BE2C (cell line): Measurements from ENCODE around the gene FN3KRP.

Experiments used
- DNase-seq: peaks from one replicate; pipeline ENCODE4 v3.0.0-alpha.2; 2020
- H3K27me3 ChIP-seq: fragments of 250-450 bp; sonication (Bioruptor Pico); 2 replicates; pipeline ENCODE4 v1.5.1; 2020; ENCODE audit warnings: mild to moderate bottlenecking
- H3K36me3 ChIP-seq: fragments of 250-450 bp; sonication (Bioruptor Pico); 2 replicates; pipeline ENCODE4 v1.5.1; 2020; ENCODE audit warnings: mild to moderate bottlenecking
- H3K4me1 ChIP-seq: fragments of 250-450 bp; sonication (Bioruptor Pico); 2 replicates; pipeline ENCODE4 v1.5.1; 2020
- H3K4me3 ChIP-seq: 2 replicates; pipeline ENCODE4 v1.5.1; 2011; ENCODE audit warnings: low read depth, low read length
- H3K9me3 ChIP-seq: fragments of 250-450 bp; sonication (Bioruptor Pico); 2 replicates; pipeline ENCODE4 v1.5.1; 2020
- CTCF ChIP-seq: IDR thresholded peaks from 2 replicates; pipeline ENCODE4 v1.5.1; 2012; ENCODE audit warnings: mild to moderate bottlenecking, low read depth, low read length

Gene FN3KRP

DNA sequence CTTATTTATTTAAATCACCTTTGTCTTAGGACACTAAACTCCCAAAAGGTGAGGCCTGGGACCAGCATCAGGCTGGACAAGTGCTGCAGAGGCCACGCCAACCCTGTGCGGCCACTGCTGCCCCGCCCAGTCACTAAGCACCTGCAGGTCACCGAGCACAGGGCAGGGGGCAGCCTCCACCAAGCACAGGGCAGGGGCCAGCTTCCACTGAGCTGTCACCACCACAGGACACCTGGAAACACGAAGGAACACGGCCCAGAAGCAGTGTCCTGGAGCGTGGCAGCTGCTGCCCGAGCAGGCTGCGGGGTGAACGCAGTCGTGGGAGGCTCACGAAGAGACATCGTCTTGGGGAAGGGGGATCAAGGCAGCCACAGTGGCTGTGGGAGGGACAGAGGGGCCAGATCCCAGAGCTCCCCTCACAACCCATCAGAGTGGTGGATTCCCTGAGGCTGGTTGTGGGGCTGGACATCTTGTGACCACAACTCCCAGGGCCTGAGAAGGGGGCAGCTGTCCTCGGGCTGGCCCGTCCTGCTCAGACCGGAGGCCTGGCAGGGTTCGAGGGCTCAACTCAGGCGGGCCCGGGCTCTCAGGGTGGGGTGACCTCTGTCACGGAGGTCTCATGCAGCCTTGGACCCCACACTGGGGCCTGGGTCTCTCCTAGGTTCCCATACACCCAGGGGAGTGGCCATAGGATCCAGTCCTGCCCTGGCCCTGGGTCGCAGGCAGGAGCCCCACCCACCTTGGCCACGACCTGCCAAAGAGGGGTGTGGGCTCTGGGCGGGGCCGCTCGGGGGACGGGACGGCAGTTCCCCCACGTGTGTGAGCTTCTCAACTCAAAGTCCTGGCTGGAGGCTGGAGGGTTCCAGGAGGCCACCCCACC, 36.7 kb upstream of the FN3KRP start:
- no peak overlapping the region for H3K4me3 ChIP-seq
- peaks cover 4% of the 10 kb centered on the region; the same call in 1 of the 2 replicates for H3K9me3 ChIP-seq
- H3K27me3 ChIP-seq, result no peaks in the 10 kb centered on the region
- TF ChIP-seq CTCF, result no peak
- H3K4me1 ChIP-seq, result no peaks in the 10 kb centered on the region
- DNase-seq, result no peak
- H3K36me3 ChIP-seq, result no peaks in the 10 kb centered on the region

GRCh38 chr17:82681547-82681946, 35.0 kb upstream of the FN3KRP start:
- Histone ChIP-seq H3K27me3 (no peaks in the 10 kb centered on the region), H3K4me3 (no peak overlapping the region), H3K9me3 (peaks cover 4% of the 10 kb centered on the region; the same call in 1 of the 2 replicates), H3K4me1 (no peaks in the 10 kb centered on the region), H3K36me3 (no peaks in the 10 kb centered on the region)
- no peak for DNase-seq
- no peak for TF ChIP-seq CTCF

DNA sequence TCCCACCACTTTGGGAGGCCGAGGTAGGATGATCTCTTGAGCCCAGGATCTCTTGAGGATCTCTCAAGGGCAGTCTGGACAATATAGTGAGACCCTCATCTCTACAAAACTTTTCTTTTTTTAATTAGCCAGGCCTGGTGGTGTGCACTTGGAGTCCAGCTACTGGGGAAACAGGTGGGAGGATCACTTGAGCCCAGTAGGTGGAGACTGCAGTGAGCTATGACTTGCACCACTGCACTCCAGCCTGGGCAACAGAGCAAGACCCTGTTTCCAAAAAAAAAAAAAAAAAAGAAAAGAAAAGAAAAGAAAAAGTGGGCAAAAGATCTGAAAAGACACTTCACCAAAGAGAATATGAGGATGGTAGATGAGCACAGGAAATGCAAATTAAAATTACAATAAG, 33.0 kb upstream of the FN3KRP start:
- Histone ChIP-seq H3K27me3 (no peaks in the 10 kb centered on the region), H3K4me1 (no peaks in the 10 kb centered on the region), H3K4me3 (no peak overlapping the region), H3K9me3 (peaks cover 4% of the 10 kb centered on the region; the same call in 1 of the 2 replicates), H3K36me3 (no peaks in the 10 kb centered on the region)
- no peak for DNase-seq
- TF ChIP-seq CTCF, result no peak

GRCh38 chr17:82684228-82684841, 32.2 kb upstream of the FN3KRP start:
- H3K36me3 ChIP-seq, result no peaks in the 10 kb centered on the region
- H3K4me3 ChIP-seq, result no peak overlapping the region
- TF ChIP-seq CTCF, result no peak
- no peak for DNase-seq
- no peaks in the 10 kb centered on the region for H3K4me1 ChIP-seq
- H3K27me3 ChIP-seq, result no peaks in the 10 kb centered on the region
- H3K9me3 ChIP-seq, result peaks cover 4% of the 10 kb centered on the region; the same call in 1 of the 2 replicates

- Histone ChIP-seq H3K36me3 (no peaks in the 10 kb centered on the region), H3K27me3 (no peaks in the 10 kb centered on the region), H3K4me1 (no peaks in the 10 kb centered on the region), H3K4me3 (no peak overlapping the region), H3K9me3 (peaks cover 4% of the 10 kb centered on the region; the same call in 1 of the 2 replicates)
- no peak for TF ChIP-seq CTCF
- DNase-seq, result no peak
Measured at GRCh38 chr17:82685291-82685690, 31.2 kb upstream of the FN3KRP start.
